Right lobe of liver (tissue), 6 donors: Measurements from ENCODE around the gene HAUS8. TPM values are rescaled to one million over a fixed set of nuclear protein-coding genes. Genes with fewer than 3 reads are reported as not detected.
A peak's percentile ranks its signal among the peaks of the same experiment; 100 is the strongest.

Experiments used
- ATAC-seq, 4 donors: fragments of 200-7000 bp; cut with Tn5 transposase; one replicate each; pipeline ENCODE4 v1.9.1; 2020; ENCODE audit warnings: mild to moderate bottlenecking in 4 of 4, moderate library complexity in 4 of 4
- DNase-seq, 3 donors: peaks; one replicate each; pipeline ENCODE4 v3.0.0-alpha.2; 2020
- H3K27ac ChIP-seq, 3 donors: fragments of 200-600 bp; one replicate each; pipeline ENCODE4 v1.8.0; 2022
- H3K27me3 ChIP-seq, 2 donors: fragments of 200-600 bp; one replicate each; pipeline ENCODE4 v1.8.0; 2022
- H3K36me3 ChIP-seq, 4 donors: fragments of 200-600 bp; sonication (generic) in 1 of 4; one replicate each; pipeline versions ENCODE4 v1.5.1 to v1.8.0; 2017 to 2022; ENCODE audit warnings: control low read depth in 1 of 4
- H3K4me1 ChIP-seq, 4 donors: fragments of 200-600 bp; sonication (generic) in 1 of 4; one replicate each; pipeline versions ENCODE4 v1.5.1 to v1.8.0; 2017 to 2022; ENCODE audit warnings: control low read depth in 1 of 4
- H3K4me3 ChIP-seq, 3 donors: fragments of 200-600 bp; one replicate each; pipeline ENCODE4 v1.8.0; 2022
- H3K9me3 ChIP-seq, 4 donors: fragments of 200-600 bp; sonication (generic) in 1 of 4; one replicate each; pipeline versions ENCODE4 v1.5.1 to v1.8.0; 2017 to 2022; ENCODE audit warnings: control low read depth in 1 of 4
- CTCF ChIP-seq, 4 donors: fragments of 200-600 bp in 3 of 4; fragments of 450-650 bp in 1 of 4; IDR thresholded peaks; one replicate each; pipeline versions ENCODE4 v1.5.1 to v1.8.0; 2016 to 2022; ENCODE audit warnings: antibody characterized with exemption in 4 of 4, mild to moderate bottlenecking in 2 of 4
- POLR2A ChIP-seq: fragments of 450-650 bp; IDR thresholded peaks from one replicate; pipeline ENCODE4 v1.6.1; 2017; ENCODE audit warnings: antibody characterized with exemption, mild to moderate bottlenecking
- WGBS: methylation state at CpG from one replicate; pipeline ENCODE4 v1.1.6; 2018; ENCODE audit warnings: low coverage, low lambda C conversion rate; ENCODE audit not compliant: insufficient coverage; ENCODE audit errors: missing lambda C conversion rate; 5-methylcytosine and 5-hydroxymethylcytosine counted together
- intact Hi-C, 2 donors: fragments of 100-400 bp; cut with DNase I; formaldehyde crosslinking; loops; one replicate each; pipeline versions ENCODE4 v1.11.2 to v1.14.1; 2022
- total RNA-seq, 6 experiments: library from RNA; depleted of rRNA in 2 of 6; stranded (reverse); fragments of >200 nt in 2 of 6; fragmentation: NEBNext Ultra II Directional in 3 of 6; extraction: Animal tissue kit (Norgen Biotek cat#: 25700) in 3 of 6; gene quantifications; one replicate each; pipeline versions ENCODE4 v1.1.0 to v1.2.4, GENCODE V29; 2016 to 2023
- donor health status: DM: no; HTN: yes; CAD: no.
- donor health status: DM: no; HTN: no; CAD: no.
- donor health status: DM: no; HTN: no; CAD: no.
- donor health status: DM: no; HTN: yes; CAD: no.
- donor health status: DM: no; HTN: yes; CAD: no.

HAUS8 gene
- total RNA-seq, 6 experiments from 2014 or later = 3.7 to 8.5 (median 5.8) TPM

GRCh38 chr19:17041976-17042375 lies 33.3 kb downstream of the HAUS8 start:
- WGBS = 19% methylated on average over 9 of the region's 11 CpGs

GRCh38 chr19:17037966-17038500 lies 37.2 kb downstream of the HAUS8 start:
- intact Hi-C loops = no loop called here
- 57% methylated on average over 1 of the region's 15 CpGs for WGBS
- no peaks in the 10 kb centered on the region for H3K27me3 ChIP-seq
- DNase-seq (no peak), ATAC-seq (peak in 1 of 4 donors; percentile 20)
- TF ChIP-seq POLR2A = no peak
- no peak for TF ChIP-seq CTCF (IDR thresholded peaks at IDR 0.05)
- no peaks in the 10 kb centered on the region for H3K36me3 ChIP-seq
- H3K4me1 ChIP-seq = no peaks in the 10 kb centered on the region
- H3K4me3 ChIP-seq = no peak overlapping the region
- no peaks in the 10 kb centered on the region for H3K9me3 ChIP-seq
- no peak overlapping the region for H3K27ac ChIP-seq

More at GRCh38 chr19:17041976-17042375, 33.3 kb downstream of the HAUS8 start:
- Histone ChIP-seq H3K36me3 (no peaks in the 10 kb centered on the region), H3K27me3 (no peaks in the 10 kb centered on the region), H3K4me3 (no peak overlapping the region), H3K27ac (no peak overlapping the region), H3K4me1 (no peaks in the 10 kb centered on the region), H3K9me3 (no peaks in the 10 kb centered on the region)
- intact Hi-C loops = no loop called here
- ATAC-seq (peak; percentile 55 to 82 (median 67)), DNase-seq (peak in 1 of 3 donors; percentile 37)
- TF ChIP-seq CTCF (IDR thresholded peaks at IDR 0.05) = no peak
- TF ChIP-seq POLR2A = no peak

- WGBS = 72% methylated on average over 4 of the region's 6 CpGs
These were observed 38.1 kb downstream of the HAUS8 start for GRCh38 chr19:17037184-17037583.

GRCh38 chr19:17036640-17037039 lies 38.6 kb downstream of the HAUS8 start:
- peak in 1 of 4 donors; percentile 22 for ATAC-seq
- WGBS = no CpG with 5 or more reads among the region's 4 CpGs

More at GRCh38 chr19:17037184-17037583, 38.1 kb downstream of the HAUS8 start:
- TF ChIP-seq POLR2A (no peak), CTCF (IDR thresholded peaks at IDR 0.05) (no peak)
- H3K36me3 ChIP-seq = no peaks in the 10 kb centered on the region
- no peak overlapping the region for H3K4me3 ChIP-seq
- intact Hi-C loops = no loop called here
- H3K9me3 ChIP-seq = no peaks in the 10 kb centered on the region
- H3K27me3 ChIP-seq = no peaks in the 10 kb centered on the region
- no peak overlapping the region for H3K27ac ChIP-seq
- ATAC-seq (peak in 1 of 4 donors; percentile 7), DNase-seq (no peak)
- no peaks in the 10 kb centered on the region for H3K4me1 ChIP-seq

More at GRCh38 chr19:17036640-17037039, 38.6 kb downstream of the HAUS8 start:
- intact Hi-C loops = no loop called here
- Histone ChIP-seq H3K9me3 (no peaks in the 10 kb centered on the region), H3K4me1 (no peaks in the 10 kb centered on the region), H3K36me3 (no peaks in the 10 kb centered on the region), H3K27ac (no peak overlapping the region), H3K27me3 (no peaks in the 10 kb centered on the region), H3K4me3 (no peak overlapping the region)
- no peak for DNase-seq
- TF ChIP-seq POLR2A = no peak
- TF ChIP-seq CTCF (IDR thresholded peaks at IDR 0.05) = no peak
